ENCODE measurements around the gene CACNA2D3.

CACNA2D3 gene

GRCh38 chr3:54915976-54916375 lies 793.6 kb downstream of the CACNA2D3 start:
- Histone ChIP-seq H3K4me3 (ENCODE audit: low read length) (no peak overlapping the region), H3K9me3 (ENCODE audit: control insufficient read depth, low read length) (peaks cover 7% of the 10 kb centered on the region), H3K9ac (ENCODE audit: low read length) (no peak overlapping the region), H3K27me3 (replicated peaks; ENCODE audit: control insufficient read depth, insufficient read depth, low read length) (no peaks in the 10 kb centered on the region), H3K36me3 (ENCODE audit: control insufficient read depth, insufficient read depth, low read length, severe bottlenecking) (no peaks in the 10 kb centered on the region), H3K4me1 (ENCODE audit: control insufficient read depth, insufficient read depth, low read length) (peaks cover 6% of the 10 kb centered on the region)
- DNase-seq (ENCODE audit: low read depth) = no peak

GRCh38 chr3:54916732-54917131 lies 794.4 kb downstream of the CACNA2D3 start:
- Histone ChIP-seq H3K4me1 (ENCODE audit: control insufficient read depth, insufficient read depth, low read length) (peaks cover 6% of the 10 kb centered on the region), H3K27me3 (replicated peaks; ENCODE audit: control insufficient read depth, insufficient read depth, low read length) (no peaks in the 10 kb centered on the region), H3K4me3 (ENCODE audit: low read length) (no peak overlapping the region), H3K36me3 (ENCODE audit: control insufficient read depth, insufficient read depth, low read length, severe bottlenecking) (no peaks in the 10 kb centered on the region), H3K9me3 (ENCODE audit: control insufficient read depth, low read length) (peaks cover 4% of the 10 kb centered on the region), H3K9ac (ENCODE audit: low read length) (no peak overlapping the region)
- no peak for DNase-seq (ENCODE audit: low read depth)

GRCh38 chr3:54917174-54917573 lies 794.8 kb downstream of the CACNA2D3 start:
- Histone ChIP-seq H3K9ac (ENCODE audit: low read length) (no peak overlapping the region), H3K36me3 (ENCODE audit: control insufficient read depth, insufficient read depth, low read length, severe bottlenecking) (no peaks in the 10 kb centered on the region), H3K4me1 (ENCODE audit: control insufficient read depth, insufficient read depth, low read length) (peaks cover 6% of the 10 kb centered on the region), H3K27me3 (replicated peaks; ENCODE audit: control insufficient read depth, insufficient read depth, low read length) (no peaks in the 10 kb centered on the region), H3K4me3 (ENCODE audit: low read length) (no peak overlapping the region), H3K9me3 (ENCODE audit: control insufficient read depth, low read length) (no peaks in the 10 kb centered on the region)
- DNase-seq (ENCODE audit: low read depth) = peak; percentile 82

GRCh38 chr3:54917862-54918261 lies 795.5 kb downstream of the CACNA2D3 start:
- H3K36me3 ChIP-seq (ENCODE audit: control insufficient read depth, insufficient read depth, low read length, severe bottlenecking) = no peaks in the 10 kb centered on the region
- peak; percentile 53 for DNase-seq (ENCODE audit: low read depth)
- H3K9me3 ChIP-seq (ENCODE audit: control insufficient read depth, low read length) = no peaks in the 10 kb centered on the region
- no peak overlapping the region for H3K4me3 ChIP-seq (ENCODE audit: low read length)
- no peak overlapping the region for H3K9ac ChIP-seq (ENCODE audit: low read length)
- H3K27me3 ChIP-seq (replicated peaks; ENCODE audit: control insufficient read depth, insufficient read depth, low read length) = no peaks in the 10 kb centered on the region
- peaks cover 6% of the 10 kb centered on the region for H3K4me1 ChIP-seq (ENCODE audit: control insufficient read depth, insufficient read depth, low read length)

- DNase-seq (ENCODE audit: low read depth) = no peak
- H3K4me3 ChIP-seq (ENCODE audit: low read length) = no peak overlapping the region
- H3K9me3 ChIP-seq (ENCODE audit: control insufficient read depth, low read length) = no peaks in the 10 kb centered on the region
- H3K9ac ChIP-seq (ENCODE audit: low read length) = no peak overlapping the region
- H3K27me3 ChIP-seq (replicated peaks; ENCODE audit: control insufficient read depth, insufficient read depth, low read length) = no peaks in the 10 kb centered on the region
- peaks cover 6% of the 10 kb centered on the region for H3K4me1 ChIP-seq (ENCODE audit: control insufficient read depth, insufficient read depth, low read length)
- H3K36me3 ChIP-seq (ENCODE audit: control insufficient read depth, insufficient read depth, low read length, severe bottlenecking) = no peaks in the 10 kb centered on the region
Measured at GRCh38 chr3:54918516-54918915, 796.2 kb downstream of the CACNA2D3 start.

GRCh38 chr3:54928046-54928770 lies 805.9 kb downstream of the CACNA2D3 start, which contains the start of gene LRTM1:
LRTM1 (minus strand) TSS chr3:54928059; CDS start chr3:54927911, 148 bp downstream.
- Histone ChIP-seq H3K9ac (ENCODE audit: low read length) (no peak within 1 kb of the TSS), H3K4me3 (ENCODE audit: low read length) (no peak within 1 kb of the TSS), H3K4me1 (ENCODE audit: control insufficient read depth, insufficient read depth, low read length) (peaks cover 6% of the 10 kb centered on the region), H3K9me3 (ENCODE audit: control insufficient read depth, low read length) (no peaks in the 10 kb centered on the region), H3K27me3 (replicated peaks; ENCODE audit: control insufficient read depth, insufficient read depth, low read length) (no peaks in the 10 kb centered on the region), H3K36me3 (ENCODE audit: control insufficient read depth, insufficient read depth, low read length, severe bottlenecking) (no peaks in the 10 kb centered on the region)
- DNase-seq (ENCODE audit: low read depth) = no peak

GRCh38 chr3:54931182-54931581 lies 808.8 kb downstream of the CACNA2D3 start:
- Histone ChIP-seq H3K9me3 (ENCODE audit: control insufficient read depth, low read length) (no peaks in the 10 kb centered on the region), H3K27me3 (replicated peaks; ENCODE audit: control insufficient read depth, insufficient read depth, low read length) (no peaks in the 10 kb centered on the region), H3K4me3 (ENCODE audit: low read length) (no peak overlapping the region), H3K9ac (ENCODE audit: low read length) (no peak overlapping the region), H3K4me1 (ENCODE audit: control insufficient read depth, insufficient read depth, low read length) (peaks cover 6% of the 10 kb centered on the region), H3K36me3 (ENCODE audit: control insufficient read depth, insufficient read depth, low read length, severe bottlenecking) (no peaks in the 10 kb centered on the region)
- no peak for DNase-seq (ENCODE audit: low read depth)

- Histone ChIP-seq H3K36me3 (ENCODE audit: control insufficient read depth, insufficient read depth, low read length, severe bottlenecking) (no peaks in the 10 kb centered on the region), H3K4me3 (ENCODE audit: low read length) (no peak overlapping the region), H3K9me3 (ENCODE audit: control insufficient read depth, low read length) (no peaks in the 10 kb centered on the region), H3K9ac (ENCODE audit: low read length) (no peak overlapping the region), H3K4me1 (ENCODE audit: control insufficient read depth, insufficient read depth, low read length) (peaks cover 11% of the 10 kb centered on the region), H3K27me3 (replicated peaks; ENCODE audit: control insufficient read depth, insufficient read depth, low read length) (no peaks in the 10 kb centered on the region)
- DNase-seq (ENCODE audit: low read depth) = no peak
Measured at GRCh38 chr3:54932606-54933005, 810.3 kb downstream of the CACNA2D3 start.

- Histone ChIP-seq H3K4me3 (ENCODE audit: low read length) (no peak overlapping the region), H3K4me1 (ENCODE audit: control insufficient read depth, insufficient read depth, low read length) (peaks cover 11% of the 10 kb centered on the region), H3K36me3 (ENCODE audit: control insufficient read depth, insufficient read depth, low read length, severe bottlenecking) (no peaks in the 10 kb centered on the region), H3K27me3 (replicated peaks; ENCODE audit: control insufficient read depth, insufficient read depth, low read length) (no peaks in the 10 kb centered on the region), H3K9ac (ENCODE audit: low read length) (no peak overlapping the region), H3K9me3 (ENCODE audit: control insufficient read depth, low read length) (no peaks in the 10 kb centered on the region)
- DNase-seq (ENCODE audit: low read depth) = no peak
Measured at GRCh38 chr3:54935869-54936268, 813.5 kb downstream of the CACNA2D3 start.

GRCh38 chr3:54936561-54936960 lies 814.2 kb downstream of the CACNA2D3 start:
- no peaks in the 10 kb centered on the region for H3K9me3 ChIP-seq (ENCODE audit: control insufficient read depth, low read length)
- no peak for DNase-seq (ENCODE audit: low read depth)

GRCh38 chr3:54939557-54940300 lies 817.4 kb downstream of the CACNA2D3 start:
- Histone ChIP-seq H3K4me3 (ENCODE audit: low read length) (no peak overlapping the region), H3K27me3 (replicated peaks; ENCODE audit: control insufficient read depth, insufficient read depth, low read length) (no peaks in the 10 kb centered on the region), H3K4me1 (ENCODE audit: control insufficient read depth, insufficient read depth, low read length) (peaks cover 11% of the 10 kb centered on the region), H3K9me3 (ENCODE audit: control insufficient read depth, low read length) (no peaks in the 10 kb centered on the region), H3K36me3 (ENCODE audit: control insufficient read depth, insufficient read depth, low read length, severe bottlenecking) (no peaks in the 10 kb centered on the region), H3K9ac (ENCODE audit: low read length) (no peak overlapping the region)
- no peak for DNase-seq (ENCODE audit: low read depth)

More at GRCh38 chr3:54936561-54936960, 814.2 kb downstream of the CACNA2D3 start:
- Histone ChIP-seq H3K36me3 (ENCODE audit: control insufficient read depth, insufficient read depth, low read length, severe bottlenecking) (no peaks in the 10 kb centered on the region), H3K4me3 (ENCODE audit: low read length) (no peak overlapping the region), H3K27me3 (replicated peaks; ENCODE audit: control insufficient read depth, insufficient read depth, low read length) (no peaks in the 10 kb centered on the region), H3K9ac (ENCODE audit: low read length) (no peak overlapping the region), H3K4me1 (ENCODE audit: control insufficient read depth, insufficient read depth, low read length) (peaks cover 11% of the 10 kb centered on the region)
